Activated naive CD4-positive, alpha-beta T cell (primary cell): Measurements from ENCODE around the gene GPR21.

Experiments used
- DNase-seq, 4 experiments: peaks; one replicate each; lab custom pipeline; 2025; lab: John Stamatoyannopoulos, UW

Gene GPR21

DNA sequence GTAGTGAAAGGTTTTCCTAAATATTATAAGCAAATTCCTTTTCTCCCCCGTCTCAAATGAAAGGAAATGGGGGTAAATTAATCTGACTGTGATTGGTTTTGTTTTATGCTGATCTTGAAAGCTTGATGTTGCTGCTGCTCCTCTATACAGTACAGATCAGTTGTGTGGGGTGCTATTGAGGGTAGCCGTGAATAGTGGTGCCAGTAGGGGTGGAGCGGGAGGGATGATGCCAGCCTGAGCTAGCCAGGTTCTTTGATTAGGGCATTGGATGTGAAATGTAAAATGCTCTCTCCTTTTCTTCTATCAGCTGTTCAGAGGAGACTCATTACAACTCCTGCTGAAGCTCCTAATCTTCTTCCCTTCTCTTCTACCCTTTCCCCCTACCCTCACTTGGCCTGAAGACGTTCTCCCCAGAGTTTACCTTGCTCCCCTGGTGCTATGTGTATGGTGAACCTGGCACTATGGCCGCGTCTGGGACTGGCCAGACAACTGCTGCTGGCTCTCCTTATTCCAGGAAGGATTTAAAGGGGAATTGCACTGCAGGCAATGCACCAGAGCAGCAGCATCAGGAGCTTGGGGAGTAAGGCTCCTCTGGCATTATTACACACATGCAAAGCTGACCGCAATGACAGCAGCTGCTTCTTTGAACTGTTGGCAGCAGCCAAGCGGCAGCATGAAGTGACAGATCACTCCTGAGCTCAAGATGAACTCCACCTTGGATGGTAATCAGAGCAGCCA, 566 bp downstream of the GPR21 start:
- DNase-seq: no peak

DNA sequence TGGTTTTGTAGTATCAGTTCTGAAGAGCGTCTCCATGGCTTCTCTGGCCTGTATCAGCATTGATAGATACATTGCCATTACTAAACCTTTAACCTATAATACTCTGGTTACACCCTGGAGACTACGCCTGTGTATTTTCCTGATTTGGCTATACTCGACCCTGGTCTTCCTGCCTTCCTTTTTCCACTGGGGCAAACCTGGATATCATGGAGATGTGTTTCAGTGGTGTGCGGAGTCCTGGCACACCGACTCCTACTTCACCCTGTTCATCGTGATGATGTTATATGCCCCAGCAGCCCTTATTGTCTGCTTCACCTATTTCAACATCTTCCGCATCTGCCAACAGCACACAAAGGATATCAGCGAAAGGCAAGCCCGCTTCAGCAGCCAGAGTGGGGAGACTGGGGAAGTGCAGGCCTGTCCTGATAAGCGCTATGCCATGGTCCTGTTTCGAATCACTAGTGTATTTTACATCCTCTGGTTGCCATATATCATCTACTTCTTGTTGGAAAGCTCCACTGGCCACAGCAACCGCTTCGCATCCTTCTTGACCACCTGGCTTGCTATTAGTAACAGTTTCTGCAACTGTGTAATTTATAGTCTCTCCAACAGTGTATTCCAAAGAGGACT, 1.5 kb downstream of the GPR21 start:
- no peak for DNase-seq

- no peak for DNase-seq
These were observed 2.3 kb downstream of the GPR21 start for GRCh38 chr9:123035791-123036190.

DNA sequence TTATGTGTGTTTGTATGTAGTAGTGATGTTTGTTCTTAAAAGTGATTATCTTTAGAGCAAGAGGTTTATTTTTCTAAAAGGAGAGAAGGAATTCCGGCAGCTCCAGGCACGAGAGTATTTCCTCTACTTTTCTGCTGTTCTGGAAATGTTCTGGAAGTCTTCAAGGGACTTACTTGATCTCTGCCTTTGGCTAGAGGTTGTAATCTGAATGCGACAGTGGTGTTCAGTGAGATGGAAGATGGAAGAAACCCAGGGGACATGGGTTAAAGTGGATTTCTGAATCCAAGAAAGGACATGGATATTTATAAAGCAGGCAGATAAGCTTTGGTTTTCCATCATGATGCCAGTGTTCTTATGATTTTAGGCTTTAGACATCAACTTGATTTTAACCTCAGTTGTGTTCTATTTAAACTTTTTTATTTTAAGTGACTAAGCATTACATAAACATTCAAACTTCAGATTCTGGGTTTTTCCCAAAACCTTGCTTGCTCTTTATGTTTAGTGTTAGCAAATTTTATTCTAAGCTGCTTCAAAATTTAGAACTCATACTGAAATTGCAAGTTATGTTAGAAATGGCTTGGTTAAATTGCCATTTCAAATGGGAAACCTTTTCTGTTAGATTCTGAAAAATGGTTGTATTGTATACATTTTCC, 3.6 kb downstream of the GPR21 start:
- DNase-seq: no peak

DNA sequence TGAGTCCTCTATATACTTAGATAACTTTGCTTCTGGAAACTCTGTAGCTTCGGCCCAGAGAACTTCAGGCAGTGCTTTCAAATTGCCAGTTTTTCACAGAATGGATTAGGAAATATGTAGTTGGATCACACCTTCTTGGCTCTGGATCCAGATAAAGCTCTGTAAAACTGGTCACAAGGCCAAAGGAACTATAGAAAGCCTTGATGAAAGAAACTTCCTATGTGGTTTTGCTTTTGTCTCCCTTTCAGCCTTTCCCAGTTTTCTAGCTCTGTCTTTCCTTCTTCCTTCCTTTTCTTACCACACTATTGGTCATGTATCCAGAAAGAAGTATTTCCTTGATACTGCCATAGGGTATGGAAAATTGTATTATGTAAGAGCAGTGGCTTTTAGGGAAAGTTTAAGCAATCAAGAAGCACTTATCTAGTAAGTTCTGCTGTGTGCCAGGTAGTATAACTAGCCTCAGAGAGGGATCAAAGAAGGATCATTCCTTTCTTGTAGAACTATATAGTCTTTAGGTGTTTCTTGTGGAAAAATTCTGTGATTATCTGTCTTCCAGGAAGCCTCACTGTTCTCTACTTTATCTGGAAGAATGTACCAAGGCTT, 6.3 kb downstream of the GPR21 start:
- DNase-seq: no peak

- DNase-seq: no peak
These were observed 7.3 kb downstream of the GPR21 start for GRCh38 chr9:123040801-123041200.

- no peak for DNase-seq
These were observed 8.0 kb downstream of the GPR21 start for GRCh38 chr9:123041489-123041888.

DNA sequence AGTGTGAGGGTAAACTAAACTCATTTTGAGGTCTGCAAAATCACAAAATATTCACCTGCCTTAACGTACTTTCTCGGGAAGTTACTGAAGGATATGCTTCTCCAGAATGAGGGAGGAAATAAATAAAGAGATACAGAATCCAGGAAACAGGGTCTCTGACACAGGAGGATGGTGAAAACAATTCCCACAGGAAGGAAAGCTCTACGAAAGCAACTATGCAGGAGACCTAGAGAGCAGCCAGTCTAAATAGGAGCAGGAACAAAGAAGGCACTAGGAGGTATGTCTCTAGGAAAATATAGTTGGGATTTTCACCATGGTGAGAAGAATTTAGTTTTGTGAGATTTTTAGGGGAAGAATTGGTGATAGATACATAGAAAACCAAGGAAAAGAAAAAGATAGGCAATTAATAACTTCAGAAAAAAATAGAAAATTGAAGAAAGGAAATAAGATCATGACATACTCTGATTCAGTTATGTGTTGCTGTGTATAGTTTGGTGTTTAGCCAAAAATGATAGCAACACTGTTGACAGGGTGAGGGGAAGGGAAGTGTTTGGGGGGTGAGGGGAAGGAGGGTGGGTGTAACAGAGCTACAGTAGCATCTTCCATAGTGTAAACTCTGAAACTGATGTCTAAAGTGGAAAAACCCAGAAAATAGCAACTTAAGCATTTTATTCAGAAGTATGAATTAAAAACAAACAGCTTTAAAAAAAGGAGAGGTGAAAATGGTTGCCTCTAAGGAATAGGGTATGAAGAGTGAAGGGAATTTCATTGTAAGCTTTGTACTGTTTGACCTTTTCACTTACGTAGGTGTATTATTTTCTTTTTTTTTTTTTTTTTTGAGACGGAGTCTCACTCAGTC, 9.8 kb downstream of the GPR21 start:
- DNase-seq: no peak

- no peak for DNase-seq
These were observed 11.1 kb downstream of the GPR21 start for GRCh38 chr9:123044586-123044985.

- DNase-seq: no peak
These were observed 13.1 kb downstream of the GPR21 start for GRCh38 chr9:123046406-123047195.

DNA sequence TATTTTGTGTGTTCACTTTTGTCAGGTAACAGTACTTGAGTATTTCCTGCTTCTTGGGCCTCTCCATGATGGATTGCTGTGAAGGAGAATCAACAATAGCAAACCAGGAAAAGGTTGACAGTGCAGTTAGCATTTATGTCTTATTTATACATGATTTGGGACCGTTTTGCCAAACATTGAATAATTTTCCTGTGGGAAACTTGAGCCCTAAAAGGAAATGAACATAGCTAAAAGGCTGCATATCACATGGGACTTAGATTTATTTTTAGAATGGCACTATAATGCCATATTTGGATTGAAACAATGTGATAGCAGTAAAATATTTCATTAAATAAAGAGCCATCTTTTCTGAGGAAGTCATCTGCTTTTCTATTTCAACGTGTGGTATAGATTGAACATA, 15.3 kb downstream of the GPR21 start:
- no peak for DNase-seq

- no peak for DNase-seq
These were observed 16.2 kb downstream of the GPR21 start for GRCh38 chr9:123049589-123050222.

DNA sequence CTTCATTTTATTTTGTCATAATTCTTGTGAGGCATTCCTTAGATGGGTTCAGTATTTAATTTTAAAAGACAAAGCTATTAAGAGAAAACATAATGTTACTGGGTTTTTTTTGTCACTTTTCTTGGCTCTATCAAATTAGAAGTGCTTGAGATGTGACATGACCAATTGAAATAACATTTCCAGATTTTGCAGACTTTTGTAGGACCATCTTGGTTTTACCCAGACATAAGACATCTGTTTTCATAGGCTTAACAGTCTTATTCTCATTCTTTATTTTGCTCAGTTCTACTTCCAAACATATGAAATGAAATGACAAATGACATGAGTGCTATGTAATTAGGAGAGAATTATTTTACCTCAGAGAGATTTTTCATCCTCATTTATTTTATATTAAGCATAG, 19.6 kb downstream of the GPR21 start:
- DNase-seq: no peak

DNA sequence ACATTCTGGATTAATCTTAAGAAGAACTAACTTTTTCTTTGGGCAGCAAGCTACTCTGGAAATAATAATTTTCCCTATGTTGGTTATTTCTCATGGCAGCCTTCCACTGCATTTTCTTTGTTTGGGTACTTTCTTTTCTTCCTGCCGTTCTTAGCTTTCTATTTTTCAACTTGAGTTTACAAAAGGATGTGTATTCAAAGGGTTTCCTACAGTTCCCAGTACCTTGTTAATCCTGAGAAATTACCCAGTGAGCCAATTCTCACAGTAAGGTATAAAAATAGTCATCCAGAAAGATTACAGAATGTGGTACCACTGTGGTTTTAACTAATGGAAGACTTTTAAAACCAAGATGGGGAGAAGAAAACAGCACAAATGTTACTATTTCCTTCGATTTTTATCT, 20.2 kb downstream of the GPR21 start:
- DNase-seq: no peak

DNA sequence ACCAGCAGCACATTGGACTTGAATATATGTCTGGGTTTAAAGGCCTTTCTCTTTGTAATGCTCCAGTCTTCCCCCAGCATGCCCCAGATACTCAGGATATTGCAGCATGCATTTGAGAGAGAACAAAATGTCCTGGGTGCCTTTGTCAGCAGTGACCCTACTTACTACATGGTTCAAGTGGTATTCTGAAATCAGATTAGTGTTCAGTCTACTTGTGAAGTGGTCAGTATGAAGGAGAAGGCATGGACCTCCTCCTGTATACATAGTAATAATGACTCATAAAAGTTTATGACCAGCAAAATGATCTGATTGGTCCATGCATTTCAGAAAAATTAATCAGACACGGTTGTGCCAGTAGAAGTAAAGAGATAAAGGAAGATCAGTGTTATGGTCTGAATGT, 25.4 kb downstream of the GPR21 start:
- DNase-seq: no peak

DNA sequence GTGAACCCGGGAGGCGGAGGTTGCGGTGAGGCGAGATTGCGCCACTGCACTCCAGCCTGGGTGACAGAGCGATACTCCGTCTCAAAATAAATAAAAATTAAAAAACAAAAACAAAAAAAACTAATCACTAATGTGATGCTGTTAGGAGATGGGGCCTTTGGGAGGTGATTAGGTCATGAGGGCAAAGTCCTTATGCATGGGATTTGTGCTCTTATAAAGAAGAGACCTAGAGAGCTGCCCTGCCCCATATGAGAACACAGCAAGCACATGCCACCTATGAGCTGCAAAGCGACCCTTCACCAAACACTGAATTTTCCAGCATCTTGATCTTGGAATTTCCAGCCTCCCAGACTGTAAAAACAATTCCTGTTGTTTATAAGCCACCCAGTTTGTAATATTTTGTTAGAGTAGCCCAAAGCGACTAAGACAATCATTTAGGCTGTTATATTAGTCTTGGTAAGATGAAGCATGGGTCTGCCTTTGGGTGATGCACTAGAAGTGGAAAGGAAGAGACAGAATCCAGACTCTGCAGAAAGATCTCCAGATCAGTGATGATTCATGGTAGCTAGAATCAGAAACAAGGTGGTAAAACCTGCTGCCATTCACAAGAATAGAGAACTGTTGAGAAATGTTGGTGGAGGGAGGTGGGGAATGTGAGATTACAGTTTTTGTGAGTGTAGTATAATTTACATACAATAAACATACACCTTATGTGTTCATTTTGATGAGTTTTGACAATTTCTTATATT, 26.2 kb downstream of the GPR21 start:
- no peak for DNase-seq

- no peak for DNase-seq
These were observed 27.7 kb downstream of the GPR21 start for GRCh38 chr9:123061216-123061615.

DNA sequence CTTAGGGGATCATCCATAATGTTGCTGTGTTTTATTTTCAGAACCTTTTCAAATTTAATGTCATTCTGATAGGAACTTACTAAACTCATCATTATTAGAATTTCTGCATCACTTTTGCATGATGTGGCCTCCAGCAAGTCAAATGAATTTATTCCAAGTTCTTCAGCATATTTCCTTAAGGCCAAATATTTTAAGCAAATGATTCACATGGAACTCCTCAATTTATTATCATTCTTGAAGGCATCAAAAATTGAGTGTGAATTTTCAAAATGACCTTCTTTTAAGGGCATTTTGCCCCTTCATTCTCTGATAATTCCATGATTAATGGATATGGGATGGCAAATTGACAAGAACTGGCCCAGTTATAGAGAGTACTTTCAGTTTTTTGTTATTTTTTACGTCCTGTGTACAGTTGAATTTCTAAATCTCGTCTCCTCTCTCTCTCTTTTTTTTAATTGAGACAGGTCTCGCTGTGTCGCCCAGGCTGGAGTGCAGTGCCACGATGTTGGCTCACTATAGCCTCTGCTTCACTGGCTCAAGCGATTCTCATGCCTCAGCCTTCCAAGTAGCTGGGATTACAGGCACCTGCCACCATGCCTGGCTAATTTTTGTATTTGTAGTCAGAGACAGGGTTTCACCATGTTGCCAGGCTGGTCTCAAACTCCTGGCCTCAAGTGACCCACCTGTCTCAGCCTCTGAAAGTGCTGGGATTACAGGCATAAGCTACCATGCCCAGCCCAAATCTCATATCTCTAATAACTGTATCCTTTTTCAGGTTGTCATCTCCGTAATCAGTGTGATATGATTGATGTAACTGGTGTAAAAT, 29.1 kb downstream of the GPR21 start:
- no peak for DNase-seq

- no peak for DNase-seq
These were observed 29.7 kb downstream of the GPR21 start for GRCh38 chr9:123063177-123063598.
